OCI-LY3 (cell line): ENCODE data around the gene PPP1R7.

Experiments
- H2AFZ ChIP-seq: fragments of 200-600, 300-600 bp; shearing (Covaris generic); 2 replicates; pipeline ENCODE4 v1.6.0; 2014; ENCODE audit warnings: antibody characterized with exemption, low read depth, low read length
- H3K27ac ChIP-seq: fragments of 200-600, 300-600 bp; sonication (generic); 2 replicates; pipeline ENCODE4 v1.5.1; 2014; ENCODE audit warnings: mild to moderate bottlenecking, low read length, moderate library complexity, mixed read lengths
- H3K27me3 ChIP-seq: fragments of 200-600, 300-600 bp; sonication (generic); 2 replicates; pipeline ENCODE4 v1.6.1; 2014; ENCODE audit warnings: low read depth, low read length, mixed read lengths
- H3K36me3 ChIP-seq: fragments of 200-600, 300-600 bp; sonication (generic); replicated peaks from 2 replicates; pipeline ENCODE3; 2014; ENCODE audit warnings: low read depth, low read length, mixed read lengths
- H3K4me1 ChIP-seq: fragments of 300-600, 200-600 bp; sonication (generic); 2 replicates; pipeline ENCODE4 v1.6.1; 2014; ENCODE audit warnings: low read length, mixed read lengths
- H3K4me2 ChIP-seq: fragments of 200-600, 300-600 bp; sonication (generic); 2 replicates; pipeline ENCODE4 v1.6.1; 2014; ENCODE audit warnings: low read length, mixed read lengths
- H3K4me3 ChIP-seq: fragments of 300-600, 200-600 bp; sonication (generic); 2 replicates; pipeline ENCODE4 v1.5.1; 2014; ENCODE audit warnings: antibody characterized with exemption, mild to moderate bottlenecking, low read length, moderate library complexity
- H3K79me2 ChIP-seq: fragments of 300-600, 200-600 bp; shearing (Covaris generic); 2 replicates; pipeline ENCODE4 v1.6.1; 2014; ENCODE audit warnings: mild to moderate bottlenecking, low read length, mixed read lengths
- H3K9ac ChIP-seq: fragments of 300-600, 200-600 bp; shearing (Covaris generic); 2 replicates; pipeline ENCODE4 v1.6.0; 2014; ENCODE audit warnings: mild to moderate bottlenecking, low read length, moderate library complexity
- H3K9me3 ChIP-seq: fragments of 200-600, 300-600 bp; shearing (Covaris generic); 2 replicates; pipeline ENCODE4 v1.6.1; 2014; ENCODE audit warnings: low read length, mixed read lengths; ENCODE audit not compliant: insufficient read depth
- H4K20me1 ChIP-seq: fragments of 200-600, 300-600 bp; sonication (generic); 2 replicates; pipeline ENCODE4 v1.6.1; 2016; ENCODE audit warnings: low read length, mixed read lengths; ENCODE audit not compliant: insufficient read depth
- CTCF ChIP-seq: fragments of 200-600, 300-600 bp; sonication (generic); IDR thresholded peaks from 2 replicates; pipeline ENCODE4 v1.5.1; 2014; ENCODE audit warnings: antibody characterized with exemption, low read length, low read depth
- EZH2phosphoT487 ChIP-seq: fragments of 200-600 bp; shearing (Covaris generic); IDR thresholded peaks from 2 replicates; pipeline ENCODE4 v1.6.1; 2018; ENCODE audit warnings: antibody characterized with exemption, mixed run types, low read depth

Gene PPP1R7

GRCh38 chr2:241187918-241188234 lies 37.6 kb downstream of the PPP1R7 start:
- H3K4me3 ChIP-seq = peak overlapping the region; percentile 67; the same call in 1 of the 2 replicates
- no peak for TF ChIP-seq CTCF
- TF ChIP-seq EZH2phosphoT487 = no peak
- H3K9me3 ChIP-seq = no peaks in the 10 kb centered on the region
- no peaks in the 10 kb centered on the region for H3K27me3 ChIP-seq
- H4K20me1 ChIP-seq = no peaks in the 10 kb centered on the region
- no peak overlapping the region for H3K27ac ChIP-seq
- no peaks in the 10 kb centered on the region for H3K79me2 ChIP-seq
- H3K9ac ChIP-seq = 0 out of 2 replicates have a peak overlapping the region, but pooled peaks have one; percentile 24
- no peaks in the 10 kb centered on the region for H3K36me3 ChIP-seq
- peak overlapping the region; percentile 74; the same call in 1 of the 2 replicates for H2AFZ ChIP-seq
- H3K4me1 ChIP-seq = peaks cover 10% of the 10 kb centered on the region
- peak overlapping the region; percentile 72 for H3K4me2 ChIP-seq

GRCh38 chr2:241188361-241189092 lies 38.3 kb downstream of the PPP1R7 start, which contains the start of gene ANO7:
Gene ANO7, plus strand, starts transcription at chr2:241188677. Its CDS starts 1,387 bp downstream, at chr2:241190064.
- Histone ChIP-seq H3K27ac (no peak within 1 kb of the TSS), H2AFZ (peak within 1 kb of the TSS; percentile 74; the same call in 1 of the 2 replicates), H3K4me3 (peak within 1 kb of the TSS; percentile 67), H3K9me3 (no peaks in the 10 kb centered on the region), H3K36me3 (no peaks in the 10 kb centered on the region), H3K4me1 (peaks cover 10% of the 10 kb centered on the region), H3K4me2 (peak within 1 kb of the TSS; percentile 72), H3K27me3 (no peaks in the 10 kb centered on the region), H3K9ac (peak within 1 kb of the TSS; percentile 24), H4K20me1 (no peaks in the 10 kb centered on the region), H3K79me2 (no peaks in the 10 kb centered on the region)
- no peak for TF ChIP-seq EZH2phosphoT487
- TF ChIP-seq CTCF = no peak

GRCh38 chr2:241189093-241189855 lies 39.0 kb downstream of the PPP1R7 start:
- no peaks in the 10 kb centered on the region for H3K36me3 ChIP-seq
- H3K4me3 ChIP-seq = no peak overlapping the region
- no peak overlapping the region for H2AFZ ChIP-seq
- H3K4me1 ChIP-seq = peaks cover 10% of the 10 kb centered on the region
- H3K9ac ChIP-seq = no peak overlapping the region
- H3K27ac ChIP-seq = no peak overlapping the region
- H3K9me3 ChIP-seq = no peaks in the 10 kb centered on the region
- no peak for TF ChIP-seq EZH2phosphoT487
- no peak for TF ChIP-seq CTCF
- no peaks in the 10 kb centered on the region for H3K27me3 ChIP-seq
- H4K20me1 ChIP-seq = no peaks in the 10 kb centered on the region
- no peaks in the 10 kb centered on the region for H3K79me2 ChIP-seq
- no peak overlapping the region for H3K4me2 ChIP-seq

GRCh38 chr2:241189856-241190201 lies 39.6 kb downstream of the PPP1R7 start:
- Histone ChIP-seq H3K9me3 (no peaks in the 10 kb centered on the region), H3K79me2 (no peaks in the 10 kb centered on the region), H3K4me2 (no peak overlapping the region), H2AFZ (no peak overlapping the region), H3K36me3 (no peaks in the 10 kb centered on the region), H3K4me3 (no peak overlapping the region), H4K20me1 (no peaks in the 10 kb centered on the region), H3K27ac (no peak overlapping the region), H3K4me1 (peaks cover 10% of the 10 kb centered on the region), H3K9ac (no peak overlapping the region), H3K27me3 (no peaks in the 10 kb centered on the region)
- TF ChIP-seq EZH2phosphoT487 (no peak), CTCF (no peak)
